Neuron (in vitro differentiated cells): ENCODE measurements around the gene MTHFS.

Experiments
- H2AFZ ChIP-seq: one replicate; pipeline ENCODE4 v1.6.1; 2013; ENCODE audit warnings: low read depth, mild to moderate bottlenecking, inconsistent platforms, low read length, moderate library complexity
- H3K27me3 ChIP-seq: one replicate; pipeline ENCODE4 v1.6.1; 2013; ENCODE audit warnings: low read length; ENCODE audit not compliant: insufficient read depth
- H3K36me3 ChIP-seq: one replicate; pipeline ENCODE4 v1.6.1; 2013; ENCODE audit warnings: low read length; ENCODE audit not compliant: insufficient read depth
- H3K4me1 ChIP-seq: one replicate; pipeline ENCODE4 v1.6.1; 2013; ENCODE audit warnings: low read length; ENCODE audit not compliant: insufficient read depth
- H3K4me3 ChIP-seq: 2 replicates; pipeline ENCODE4 v1.5.1; 2013; ENCODE audit warnings: mild to moderate bottlenecking, low read length, moderate library complexity
- H3K9me3 ChIP-seq: one replicate; pipeline ENCODE4 v1.6.1; 2013; ENCODE audit warnings: low read length

MTHFS gene

GRCh38 chr15:79846539-79846938 is 50.3 kb downstream of the MTHFS start:
- H2AFZ ChIP-seq: no peak overlapping the region
- no peaks in the 10 kb centered on the region for H3K27me3 ChIP-seq
- peaks cover 3% of the 10 kb centered on the region for H3K9me3 ChIP-seq
- H3K4me1 ChIP-seq: peaks cover 13% of the 10 kb centered on the region
- H3K36me3 ChIP-seq: no peaks in the 10 kb centered on the region
- H3K4me3 ChIP-seq: no peak overlapping the region

- no peak overlapping the region for H2AFZ ChIP-seq
- no peaks in the 10 kb centered on the region for H3K36me3 ChIP-seq
- no peak overlapping the region for H3K4me3 ChIP-seq
- no peaks in the 10 kb centered on the region for H3K27me3 ChIP-seq
- H3K4me1 ChIP-seq: peaks cover 13% of the 10 kb centered on the region
- peaks cover 3% of the 10 kb centered on the region for H3K9me3 ChIP-seq
Observed at GRCh38 chr15:79844221-79844620, 52.6 kb downstream of the MTHFS start.

GRCh38 chr15:79837846-79838245 is 59.0 kb downstream of the MTHFS start:
- no peaks in the 10 kb centered on the region for H3K36me3 ChIP-seq
- peaks cover 8% of the 10 kb centered on the region for H3K9me3 ChIP-seq
- H3K4me3 ChIP-seq: no peak overlapping the region
- no peaks in the 10 kb centered on the region for H3K27me3 ChIP-seq
- H3K4me1 ChIP-seq: peaks cover 8% of the 10 kb centered on the region
- no peak overlapping the region for H2AFZ ChIP-seq

GRCh38 chr15:79834495-79834894 is 62.3 kb downstream of the MTHFS start:
- no peak overlapping the region for H3K4me3 ChIP-seq
- H2AFZ ChIP-seq: no peak overlapping the region
- H3K4me1 ChIP-seq: peaks cover 8% of the 10 kb centered on the region
- no peaks in the 10 kb centered on the region for H3K27me3 ChIP-seq
- no peaks in the 10 kb centered on the region for H3K36me3 ChIP-seq
- peaks cover 6% of the 10 kb centered on the region for H3K9me3 ChIP-seq

GRCh38 chr15:79832367-79833120 is 64.3 kb downstream of the MTHFS start:
- Histone ChIP-seq H2AFZ (no peak overlapping the region), H3K9me3 (peaks cover 6% of the 10 kb centered on the region), H3K27me3 (no peaks in the 10 kb centered on the region), H3K36me3 (no peaks in the 10 kb centered on the region), H3K4me1 (no peaks in the 10 kb centered on the region), H3K4me3 (no peak overlapping the region)

GRCh38 chr15:79831604-79832003 is 65.2 kb downstream of the MTHFS start:
- no peaks in the 10 kb centered on the region for H3K36me3 ChIP-seq
- H3K9me3 ChIP-seq: peaks cover 6% of the 10 kb centered on the region
- no peak overlapping the region for H2AFZ ChIP-seq
- no peaks in the 10 kb centered on the region for H3K4me1 ChIP-seq
- H3K4me3 ChIP-seq: no peak overlapping the region
- no peaks in the 10 kb centered on the region for H3K27me3 ChIP-seq

GRCh38 chr15:79829950-79830349 is 66.9 kb downstream of the MTHFS start:
- no peaks in the 10 kb centered on the region for H3K36me3 ChIP-seq
- H3K4me3 ChIP-seq: no peak overlapping the region
- peaks cover 6% of the 10 kb centered on the region for H3K9me3 ChIP-seq
- H2AFZ ChIP-seq: no peak overlapping the region
- no peaks in the 10 kb centered on the region for H3K4me1 ChIP-seq
- no peaks in the 10 kb centered on the region for H3K27me3 ChIP-seq

- Histone ChIP-seq H3K27me3 (no peaks in the 10 kb centered on the region), H2AFZ (no peak overlapping the region), H3K4me1 (no peaks in the 10 kb centered on the region), H3K4me3 (no peak overlapping the region), H3K9me3 (peaks cover 3% of the 10 kb centered on the region), H3K36me3 (no peaks in the 10 kb centered on the region)
Observed at GRCh38 chr15:79828447-79828846, 68.4 kb downstream of the MTHFS start.

- Histone ChIP-seq H2AFZ (no peak overlapping the region), H3K4me3 (no peak overlapping the region), H3K4me1 (no peaks in the 10 kb centered on the region), H3K27me3 (no peaks in the 10 kb centered on the region), H3K36me3 (no peaks in the 10 kb centered on the region), H3K9me3 (no peaks in the 10 kb centered on the region)
Observed at GRCh38 chr15:79826800-79827199, 70.0 kb downstream of the MTHFS start.

GRCh38 chr15:79824136-79824701 is 72.6 kb downstream of the MTHFS start:
- Histone ChIP-seq H3K36me3 (no peaks in the 10 kb centered on the region), H3K9me3 (no peaks in the 10 kb centered on the region), H3K27me3 (no peaks in the 10 kb centered on the region), H2AFZ (no peak overlapping the region), H3K4me3 (no peak overlapping the region), H3K4me1 (no peaks in the 10 kb centered on the region)

GRCh38 chr15:79820820-79821219 is 76.0 kb downstream of the MTHFS start:
- Histone ChIP-seq H3K27me3 (no peaks in the 10 kb centered on the region), H3K4me3 (no peak overlapping the region), H3K36me3 (no peaks in the 10 kb centered on the region), H3K9me3 (no peaks in the 10 kb centered on the region), H2AFZ (no peak overlapping the region), H3K4me1 (peaks cover 5% of the 10 kb centered on the region)

- Histone ChIP-seq H2AFZ (no peak overlapping the region), H3K9me3 (no peaks in the 10 kb centered on the region), H3K27me3 (no peaks in the 10 kb centered on the region), H3K4me3 (no peak overlapping the region), H3K36me3 (no peaks in the 10 kb centered on the region), H3K4me1 (peaks cover 5% of the 10 kb centered on the region)
Observed at GRCh38 chr15:79820176-79820575, 76.6 kb downstream of the MTHFS start.

- no peaks in the 10 kb centered on the region for H3K36me3 ChIP-seq
- peaks cover 5% of the 10 kb centered on the region for H3K4me1 ChIP-seq
- H3K9me3 ChIP-seq: no peaks in the 10 kb centered on the region
- H2AFZ ChIP-seq: no peak overlapping the region
- no peak overlapping the region for H3K4me3 ChIP-seq
- H3K27me3 ChIP-seq: no peaks in the 10 kb centered on the region
Observed at GRCh38 chr15:79816571-79816970, 80.2 kb downstream of the MTHFS start.

- H3K4me3 ChIP-seq: no peak overlapping the region
- no peaks in the 10 kb centered on the region for H3K9me3 ChIP-seq
- no peaks in the 10 kb centered on the region for H3K27me3 ChIP-seq
- H3K4me1 ChIP-seq: peaks cover 5% of the 10 kb centered on the region
- no peaks in the 10 kb centered on the region for H3K36me3 ChIP-seq
- no peak overlapping the region for H2AFZ ChIP-seq
Observed at GRCh38 chr15:79815468-79815867, 81.3 kb downstream of the MTHFS start.
